ENCODE data around the gene ACTN2. TPM values are rescaled to one million over a fixed set of nuclear protein-coding genes. Genes with fewer than 3 reads are reported as not detected.
A peak's percentile ranks its signal among the peaks of the same experiment; 100 is the strongest.

Gene ACTN2
- polyA plus RNA-seq, 3 donors: 0.07 TPM; not detected in 2

DNA sequence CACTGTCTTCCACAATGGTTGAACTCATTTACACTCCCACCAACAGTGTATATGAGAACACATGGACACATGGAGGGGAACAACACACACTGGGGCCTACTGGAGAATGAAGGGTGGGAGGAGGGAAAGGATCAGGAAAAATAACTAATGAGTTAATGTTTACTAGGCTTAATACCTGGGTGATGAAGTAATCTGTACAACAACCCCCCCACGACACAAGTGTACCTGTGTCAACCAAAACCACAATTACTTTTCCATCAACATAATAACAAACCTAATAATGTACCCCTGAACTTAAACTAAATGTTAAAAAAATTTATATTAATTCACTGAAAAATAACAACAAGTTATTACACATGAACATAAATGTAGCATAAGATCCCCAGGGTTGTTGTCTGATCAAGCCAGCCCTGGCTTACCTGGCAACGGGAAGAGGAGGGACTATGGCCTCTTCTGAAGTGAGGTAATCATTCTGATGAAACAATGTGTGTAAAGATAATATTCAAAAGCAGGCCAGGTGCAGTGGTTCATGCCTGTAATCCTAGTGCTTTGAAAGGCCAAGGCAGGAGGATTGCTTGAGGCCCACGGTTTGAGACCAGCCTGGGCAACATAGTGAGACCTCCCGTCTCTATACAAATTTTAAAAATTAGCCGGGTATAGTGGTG lies 41.2 kb upstream of the ACTN2 start:
- Histone ChIP-seq H2AFZ (ENCODE audit: insufficient read depth, low read depth, low read length, poor library complexity, severe bottlenecking) (no peak overlapping the region), H3K27me3 (ENCODE audit: control insufficient read depth in 2 of 2, insufficient read depth in 2 of 2, low read length in 2 of 2) (no peaks in the 10 kb centered on the region), H3K36me3 (replicated peaks in 1 of 2; ENCODE audit: control insufficient read depth in 1 of 2, insufficient read depth in 2 of 2, low read length in 2 of 2) (no peaks in the 10 kb centered on the region), H3K9ac (ENCODE audit: insufficient read depth, low read length, poor library complexity, severe bottlenecking) (no peak overlapping the region), H4K20me1 (ENCODE audit: insufficient read depth, low read length) (no peaks in the 10 kb centered on the region), H3K79me2 (ENCODE audit: insufficient read depth, low read length) (no peaks in the 10 kb centered on the region), H3K4me1 (ENCODE audit: control insufficient read depth in 1 of 2, insufficient read depth in 2 of 2, low read length in 2 of 2) (no peaks in the 10 kb centered on the region), H3K27ac (ENCODE audit: low read depth in 1 of 2, low read length in 2 of 2) (no peak overlapping the region), H3K9me3 (replicated peaks in 1 of 2; ENCODE audit: control insufficient read depth in 1 of 2, insufficient read depth in 1 of 2, low read length in 2 of 2) (no peaks in the 10 kb centered on the region), H3K4me2 (replicated peaks; ENCODE audit: extremely low read depth, low read length, poor library complexity, severe bottlenecking) (no peak overlapping the region), H3K4me3 (replicated peaks in 1 of 3; ENCODE audit: low read depth in 2 of 3, low read length in 3 of 3) (no peak overlapping the region)
- no peaks in the 10 kb centered on the region for H3K36me3 Mint-ChIP-seq
- intact Hi-C loops (cut with micrococcal nuclease): no loop called here
- H3K4me3 Mint-ChIP-seq: no peak overlapping the region
- peaks cover 3 to 9% (median 3%) of the 10 kb centered on the region in 3 donors for H3K27me3 Mint-ChIP-seq (ENCODE audit: low read depth in 3 of 3)
- TF ChIP-seq, protein P1, sequence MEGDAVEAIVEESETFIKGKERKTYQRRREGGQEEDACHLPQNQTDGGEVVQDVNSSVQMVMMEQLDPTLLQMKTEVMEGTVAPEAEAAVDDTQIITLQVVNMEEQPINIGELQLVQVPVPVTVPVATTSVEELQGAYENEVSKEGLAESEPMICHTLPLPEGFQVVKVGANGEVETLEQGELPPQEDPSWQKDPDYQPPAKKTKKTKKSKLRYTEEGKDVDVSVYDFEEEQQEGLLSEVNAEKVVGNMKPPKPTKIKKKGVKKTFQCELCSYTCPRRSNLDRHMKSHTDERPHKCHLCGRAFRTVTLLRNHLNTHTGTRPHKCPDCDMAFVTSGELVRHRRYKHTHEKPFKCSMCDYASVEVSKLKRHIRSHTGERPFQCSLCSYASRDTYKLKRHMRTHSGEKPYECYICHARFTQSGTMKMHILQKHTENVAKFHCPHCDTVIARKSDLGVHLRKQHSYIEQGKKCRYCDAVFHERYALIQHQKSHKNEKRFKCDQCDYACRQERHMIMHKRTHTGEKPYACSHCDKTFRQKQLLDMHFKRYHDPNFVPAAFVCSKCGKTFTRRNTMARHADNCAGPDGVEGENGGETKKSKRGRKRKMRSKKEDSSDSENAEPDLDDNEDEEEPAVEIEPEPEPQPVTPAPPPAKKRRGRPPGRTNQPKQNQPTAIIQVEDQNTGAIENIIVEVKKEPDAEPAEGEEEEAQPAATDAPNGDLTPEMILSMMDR (IDR thresholded peaks at IDR 0.05): no peak
- no peak overlapping the region for H3K27ac Mint-ChIP-seq
- no peaks in the 10 kb centered on the region for H3K4me1 Mint-ChIP-seq
- WGBS (ENCODE audit: insufficient coverage): 92% methylated on average over 2 of the region's 5 CpGs
- no peak for DNase-seq
- no peaks in the 10 kb centered on the region for H3K9me3 Mint-ChIP-seq

DNA sequence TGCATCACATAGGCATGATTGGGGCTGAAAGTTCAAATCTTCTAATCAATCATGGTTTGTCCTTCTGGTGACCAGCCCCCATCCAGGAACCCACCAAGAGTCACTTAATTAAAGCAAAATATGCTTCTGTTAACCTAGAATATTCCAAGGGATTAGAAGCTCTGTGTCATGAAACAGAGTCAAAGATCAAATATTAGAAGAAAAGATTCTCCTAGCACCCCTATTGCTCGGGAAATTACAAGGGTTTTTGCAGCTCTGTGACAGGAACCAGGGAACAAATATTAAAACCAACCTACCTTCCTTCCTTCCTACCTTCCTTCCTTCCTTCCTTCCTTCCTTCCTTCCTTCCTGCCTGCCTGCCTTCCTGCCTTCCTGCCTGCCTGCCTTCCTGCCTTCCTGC lies 31.8 kb upstream of the ACTN2 start:
- no peaks in the 10 kb centered on the region for H3K36me3 ChIP-seq (replicated peaks in 1 of 2; ENCODE audit: control insufficient read depth in 1 of 2, insufficient read depth in 2 of 2, low read length in 2 of 2)
- Mint-ChIP-seq H3K36me3 (no peaks in the 10 kb centered on the region), H3K4me1 (no peaks in the 10 kb centered on the region), H3K27me3 (ENCODE audit: low read depth in 3 of 3) (peaks cover 4 to 12% (median 11%) of the 10 kb centered on the region in 3 donors), H3K27ac (peak overlapping the region in 1 of 7 donors; percentile 30), H3K9me3 (peaks cover 0 to 3% (median 0%) of the 10 kb centered on the region in 7 donors), H3K4me3 (no peak overlapping the region)
- no peaks in the 10 kb centered on the region for H3K9me3 ChIP-seq (replicated peaks in 1 of 2; ENCODE audit: control insufficient read depth in 1 of 2, insufficient read depth in 1 of 2, low read length in 2 of 2)
- H3K4me1 ChIP-seq (ENCODE audit: control insufficient read depth in 1 of 2, insufficient read depth in 2 of 2, low read length in 2 of 2): no peaks in the 10 kb centered on the region
- intact Hi-C loops (cut with micrococcal nuclease): no loop called here
- WGBS (ENCODE audit: insufficient coverage): 100% methylated on average over 1 of the region's 1 CpG
- H3K4me2 ChIP-seq (replicated peaks; ENCODE audit: extremely low read depth, low read length, poor library complexity, severe bottlenecking): no peak overlapping the region
- H4K20me1 ChIP-seq (ENCODE audit: insufficient read depth, low read length): no peaks in the 10 kb centered on the region
- H3K27ac ChIP-seq (ENCODE audit: low read depth in 1 of 2, low read length in 2 of 2): no peak overlapping the region
- H3K4me3 ChIP-seq (replicated peaks in 1 of 3; ENCODE audit: low read depth in 2 of 3, low read length in 3 of 3): no peak overlapping the region
- H3K9ac ChIP-seq (ENCODE audit: insufficient read depth, low read length, poor library complexity, severe bottlenecking): no peak overlapping the region
- DNase-seq: no peak
- TF ChIP-seq, protein P1 (IDR thresholded peaks at IDR 0.05): no peak
- no peaks in the 10 kb centered on the region for H3K27me3 ChIP-seq (ENCODE audit: control insufficient read depth in 2 of 2, insufficient read depth in 2 of 2, low read length in 2 of 2)
- no peaks in the 10 kb centered on the region for H3K79me2 ChIP-seq (ENCODE audit: insufficient read depth, low read length)
- no peak overlapping the region for H2AFZ ChIP-seq (ENCODE audit: insufficient read depth, low read depth, low read length, poor library complexity, severe bottlenecking)

Measured in CD14-positive monocyte (primary cell).